HG03108 (cell line): Measurements from ENCODE around the gene EVL.
A peak's percentile ranks its signal among the peaks of the same experiment; 100 is the strongest.
"Not testable (repeated sequence)": the region's sequence is repeated elsewhere in the genome, so short reads cannot be mapped to it uniquely, and the experiment has no call there.

ENCODE experiments used
- ATAC-seq: cut with Tn5 transposase; IDR thresholded peaks from one replicate; pipeline ENCODE4 v1.9.1; 2021; ENCODE audit warnings: moderate library complexity; ENCODE audit not compliant: unreplicated experiment

The EVL gene, protein sequence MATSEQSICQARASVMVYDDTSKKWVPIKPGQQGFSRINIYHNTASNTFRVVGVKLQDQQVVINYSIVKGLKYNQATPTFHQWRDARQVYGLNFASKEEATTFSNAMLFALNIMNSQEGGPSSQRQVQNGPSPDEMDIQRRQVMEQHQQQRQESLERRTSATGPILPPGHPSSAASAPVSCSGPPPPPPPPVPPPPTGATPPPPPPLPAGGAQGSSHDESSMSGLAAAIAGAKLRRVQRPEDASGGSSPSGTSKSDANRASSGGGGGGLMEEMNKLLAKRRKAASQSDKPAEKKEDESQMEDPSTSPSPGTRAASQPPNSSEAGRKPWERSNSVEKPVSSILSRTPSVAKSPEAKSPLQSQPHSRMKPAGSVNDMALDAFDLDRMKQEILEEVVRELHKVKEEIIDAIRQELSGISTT

DNA sequence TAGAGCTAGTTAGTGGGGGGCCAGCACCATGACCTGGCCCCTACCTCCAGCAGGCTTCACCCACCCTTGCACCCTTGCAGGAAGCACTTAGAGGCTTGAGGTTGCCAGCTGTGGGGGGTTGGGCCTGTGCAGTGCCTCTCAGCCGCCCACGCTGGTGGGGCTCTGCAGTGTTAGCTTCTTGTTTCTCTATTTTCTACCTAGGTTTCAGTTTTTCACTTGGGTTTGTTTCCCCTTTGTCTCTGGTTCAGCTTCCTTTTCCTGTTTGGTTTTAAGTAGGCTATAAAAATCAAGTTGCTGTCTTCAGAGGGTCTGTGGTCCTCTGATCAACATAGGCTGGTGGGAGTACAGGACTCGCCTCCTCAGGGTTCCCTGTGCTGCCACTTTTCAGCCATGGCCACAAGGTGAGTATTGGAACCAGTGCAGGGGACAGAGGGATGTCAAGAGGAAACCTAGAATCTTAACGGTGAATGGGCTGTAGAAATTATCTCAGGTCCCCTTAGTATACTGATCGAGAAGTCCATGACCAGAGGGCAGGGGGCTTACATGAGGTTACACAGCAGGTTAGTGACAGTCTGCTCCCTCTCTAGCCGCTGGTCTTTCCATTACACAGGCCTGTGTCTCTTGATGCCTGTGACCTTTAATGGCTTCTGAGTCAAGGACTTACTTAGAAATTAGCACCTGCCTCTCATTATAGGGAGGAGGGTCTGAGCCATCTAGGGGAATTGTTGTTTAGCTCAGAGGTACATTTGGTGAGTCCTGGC is at the start of gene EVL:
TSS of gene EVL (plus strand) at position 312 of the 761 bp plus-strand sequence. CDS start at position 391, 79 bp downstream.
- ATAC-seq: peak; percentile 42

DNA sequence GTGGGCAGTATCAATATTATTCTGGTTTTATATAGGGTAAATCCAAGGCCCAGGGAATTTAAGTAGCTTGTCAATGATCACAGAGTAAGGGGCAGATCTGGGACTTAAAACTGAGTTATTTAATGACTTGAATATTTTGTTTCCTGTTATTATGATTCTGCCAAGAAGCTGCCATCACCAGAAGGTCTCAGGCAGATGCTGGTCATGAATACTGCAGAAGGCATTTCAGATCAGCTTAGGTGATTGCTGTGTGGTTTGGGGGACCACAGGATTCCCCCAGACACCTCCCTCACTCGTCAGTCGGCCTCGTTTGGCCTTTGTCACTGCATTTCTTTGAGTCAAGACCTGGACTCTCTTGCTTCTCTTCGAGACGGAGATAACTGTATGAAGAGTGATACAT is 47.7 kb upstream of the EVL start:
- ATAC-seq: no peak

- no peak for ATAC-seq
Measured at GRCh38 chr14:100018054-100018453, 47.2 kb upstream of the EVL start.

DNA sequence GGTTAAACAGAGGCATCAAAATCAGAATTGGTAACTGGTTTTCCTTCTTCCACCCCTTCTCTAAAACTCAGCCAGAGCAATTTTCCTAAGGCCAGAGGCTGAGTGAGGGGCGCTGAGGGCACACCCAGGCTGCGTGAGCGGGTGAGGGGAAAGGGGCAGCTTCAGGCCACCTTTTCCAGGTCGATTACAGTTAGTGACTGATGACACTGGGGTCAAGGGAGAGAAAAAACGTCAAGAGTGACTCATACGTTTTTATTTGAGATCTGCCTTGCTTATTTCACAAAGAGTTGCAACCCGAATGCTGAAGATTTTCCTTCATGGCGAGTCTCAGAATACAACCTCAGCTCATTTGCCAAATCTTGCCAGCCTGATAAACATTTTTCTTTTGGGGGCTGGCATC is 46.7 kb upstream of the EVL start:
- no peak for ATAC-seq

- no peak for ATAC-seq
Measured at GRCh38 chr14:100019156-100019744, 46.0 kb upstream of the EVL start.

DNA sequence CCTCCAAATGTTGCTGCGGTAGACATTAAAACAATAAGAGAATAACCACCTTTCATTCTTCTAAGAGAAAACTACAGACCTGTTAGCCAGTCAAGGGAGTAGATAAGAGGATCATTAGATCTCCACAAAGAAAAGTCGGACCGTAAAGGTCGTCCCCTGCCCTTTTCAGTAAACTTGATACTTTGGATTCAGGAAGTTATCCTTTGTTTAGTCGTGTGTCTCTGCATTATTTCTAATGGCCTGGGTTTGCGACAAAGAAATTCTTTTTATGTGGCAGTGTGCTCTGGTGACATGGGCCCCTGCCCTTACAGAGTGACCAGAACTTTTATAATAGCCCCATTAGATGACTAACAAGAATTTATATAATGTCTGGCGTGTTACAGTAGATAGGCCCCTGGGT is 44.6 kb upstream of the EVL start:
- no peak for ATAC-seq

GRCh38 chr14:100022772-100023451 is 42.3 kb upstream of the EVL start:
- no peak for ATAC-seq

DNA sequence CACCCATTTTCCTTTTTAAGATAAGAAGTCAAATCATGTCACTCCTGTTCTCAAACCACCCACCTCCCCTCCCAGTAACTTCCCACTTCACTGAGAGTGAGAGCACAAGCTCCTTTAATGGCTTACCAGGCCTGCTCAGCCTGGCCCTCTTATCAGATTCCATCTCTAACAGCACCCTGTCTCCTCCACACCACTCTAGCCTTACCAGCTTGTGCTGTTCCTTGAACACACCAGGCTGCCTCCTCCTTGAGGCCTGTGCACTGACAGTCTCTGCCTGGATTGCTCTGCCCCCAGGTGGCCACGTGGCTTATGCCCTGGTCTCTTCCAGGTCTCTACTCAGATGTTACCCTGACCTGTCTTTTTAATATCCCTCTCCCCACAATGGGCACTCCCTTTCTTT is 40.1 kb upstream of the EVL start:
- peak; percentile 69 for ATAC-seq

DNA sequence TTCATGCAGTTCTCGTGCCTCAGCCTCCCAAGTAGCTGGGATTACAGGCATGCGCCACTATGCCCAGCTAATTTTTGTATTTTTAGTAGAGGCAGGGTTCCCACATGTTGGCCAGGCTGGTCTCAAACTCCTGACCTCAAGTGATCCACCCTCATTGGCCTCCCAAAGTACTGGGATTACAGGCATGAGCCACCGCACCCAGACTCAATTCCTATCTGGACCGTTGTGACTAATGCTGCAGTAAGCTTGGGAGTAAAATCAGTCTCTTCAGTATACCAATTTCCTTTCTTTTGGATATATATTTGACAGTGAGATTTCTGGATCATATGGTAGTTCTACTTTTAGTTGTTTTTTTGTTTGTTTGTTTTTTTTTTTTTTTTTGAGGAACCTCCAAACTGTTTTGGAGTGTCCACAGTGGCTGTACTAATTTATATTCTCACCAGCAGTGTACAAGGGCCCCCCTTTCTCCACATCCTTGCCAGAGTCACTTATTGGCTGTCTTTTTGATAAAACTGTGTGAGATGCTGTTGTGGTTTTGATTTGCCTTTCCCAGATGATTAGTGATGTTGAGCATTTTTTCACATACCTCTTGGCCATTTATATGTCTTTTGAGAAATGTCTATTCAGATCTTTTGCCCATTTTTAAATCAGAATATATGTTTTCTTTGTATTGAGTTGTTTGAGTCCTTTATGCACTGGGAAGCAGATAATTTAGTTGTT is 37.3 kb upstream of the EVL start:
- ATAC-seq: no peak

DNA sequence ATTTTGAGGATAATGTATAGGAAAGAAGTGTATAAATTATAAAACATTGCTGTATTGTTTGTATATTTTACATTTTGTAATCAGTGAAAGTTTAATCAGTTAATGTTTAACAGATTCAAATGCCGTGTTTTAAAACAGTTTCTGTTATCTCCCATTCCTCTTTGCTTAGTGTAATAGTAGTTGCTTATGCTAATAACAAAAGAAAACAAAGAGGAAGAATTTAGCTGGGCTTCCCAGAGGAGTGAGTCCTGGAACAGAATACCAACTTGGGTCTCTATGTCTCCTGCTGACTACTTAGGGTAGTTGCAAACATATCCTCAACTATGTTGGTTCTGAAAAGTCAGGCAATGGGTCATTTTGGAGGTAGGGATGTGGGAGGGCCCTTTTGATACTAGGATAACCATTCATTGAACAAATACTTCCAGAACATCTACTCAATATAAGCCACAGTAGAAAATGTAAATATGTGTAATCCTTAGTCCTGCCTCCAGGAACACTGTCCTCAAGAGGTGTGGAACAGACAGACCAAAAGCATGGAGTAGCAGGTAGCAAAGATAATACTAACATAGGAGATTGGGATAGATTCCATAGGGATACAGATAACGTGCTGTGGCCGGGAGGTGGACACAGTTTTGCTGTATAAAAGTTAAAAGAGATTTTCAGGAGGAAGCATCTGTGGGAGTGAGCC is 36.1 kb upstream of the EVL start:
- ATAC-seq: no peak

- ATAC-seq: not testable (repeated sequence)
Measured at GRCh38 chr14:100030006-100030405, 35.2 kb upstream of the EVL start.

GRCh38 chr14:100030452-100031153 is 34.6 kb upstream of the EVL start:
- ATAC-seq: no peak

DNA sequence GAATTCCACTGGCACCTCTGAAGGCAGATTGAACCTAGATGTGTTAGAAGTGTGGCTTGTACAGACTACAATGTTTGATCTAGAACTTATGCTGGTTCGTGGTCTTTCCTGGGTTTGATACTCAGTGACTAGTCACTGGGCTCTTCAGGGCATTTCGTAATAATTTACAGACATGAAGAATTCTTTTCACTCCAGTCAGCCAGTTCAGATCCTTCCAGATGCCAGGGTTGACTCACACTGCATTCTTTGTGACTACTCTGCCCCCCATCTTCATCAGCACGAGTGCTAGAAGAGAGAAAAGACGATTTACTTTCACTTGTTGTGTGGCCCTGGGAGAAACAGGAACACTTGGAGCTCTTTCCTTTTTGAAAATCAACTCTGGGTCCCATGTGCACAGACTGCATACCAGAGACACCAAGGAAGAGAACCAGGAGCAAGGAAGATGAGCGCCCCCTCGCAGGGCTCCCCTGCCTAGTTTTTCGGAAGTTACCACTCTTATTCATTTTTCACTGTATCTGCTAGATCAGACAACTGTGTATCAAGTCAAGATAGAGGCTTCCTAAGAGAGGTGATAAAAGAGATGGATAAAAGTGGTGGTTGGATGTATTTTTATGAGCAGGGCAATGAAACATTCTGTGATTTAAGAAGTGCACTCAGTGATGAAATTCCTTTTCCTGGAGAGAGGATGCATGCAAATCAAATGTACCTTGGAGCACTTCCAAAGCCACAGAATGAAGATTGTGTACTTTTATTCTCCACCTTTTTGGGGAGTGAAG is 33.5 kb upstream of the EVL start:
- ATAC-seq: no peak

DNA sequence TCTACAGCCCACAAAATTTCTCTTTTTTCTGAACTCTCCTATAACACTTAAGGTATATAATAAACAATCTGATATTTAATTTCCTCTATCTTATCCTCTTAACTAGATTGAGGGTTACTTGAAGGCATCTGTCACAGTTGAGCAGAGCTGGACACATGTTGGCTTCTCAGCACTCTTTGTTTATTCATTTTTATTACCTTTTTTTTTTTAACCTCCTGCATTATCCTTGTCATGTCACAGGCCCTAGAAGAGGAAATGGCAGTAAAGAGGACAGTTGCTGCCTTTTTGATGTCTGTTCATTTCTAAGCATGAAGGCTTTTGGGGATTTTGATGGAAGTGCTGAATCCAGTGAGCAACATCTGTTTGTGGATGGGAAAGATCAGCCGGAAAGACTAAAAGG is 32.5 kb upstream of the EVL start:
- no peak for ATAC-seq

GRCh38 chr14:100033347-100034075 is 31.7 kb upstream of the EVL start:
- no peak for ATAC-seq

- no peak for ATAC-seq
Measured at GRCh38 chr14:100034468-100034867, 30.8 kb upstream of the EVL start.

GRCh38 chr14:100034961-100035500 is 30.2 kb upstream of the EVL start:
- no peak for ATAC-seq

- ATAC-seq: no peak
Measured at GRCh38 chr14:100035700-100036099, 29.5 kb upstream of the EVL start.
